GM12801 (cell line): Measurements from ENCODE around the gene SLC17A9.

Source experiments
- TF ChIP-seq, protein P1 (sequence below): IDR thresholded peaks from one replicate; pipeline ENCODE4 v1.5.1; 2011; ENCODE audit warnings: control low read depth; ENCODE audit not compliant: insufficient read length; ENCODE audit errors: extremely low read depth

Gene SLC17A9

GRCh38 chr20:62957136-62958117 is 4.9 kb downstream of the SLC17A9 start:
- TF ChIP-seq, protein P1, sequence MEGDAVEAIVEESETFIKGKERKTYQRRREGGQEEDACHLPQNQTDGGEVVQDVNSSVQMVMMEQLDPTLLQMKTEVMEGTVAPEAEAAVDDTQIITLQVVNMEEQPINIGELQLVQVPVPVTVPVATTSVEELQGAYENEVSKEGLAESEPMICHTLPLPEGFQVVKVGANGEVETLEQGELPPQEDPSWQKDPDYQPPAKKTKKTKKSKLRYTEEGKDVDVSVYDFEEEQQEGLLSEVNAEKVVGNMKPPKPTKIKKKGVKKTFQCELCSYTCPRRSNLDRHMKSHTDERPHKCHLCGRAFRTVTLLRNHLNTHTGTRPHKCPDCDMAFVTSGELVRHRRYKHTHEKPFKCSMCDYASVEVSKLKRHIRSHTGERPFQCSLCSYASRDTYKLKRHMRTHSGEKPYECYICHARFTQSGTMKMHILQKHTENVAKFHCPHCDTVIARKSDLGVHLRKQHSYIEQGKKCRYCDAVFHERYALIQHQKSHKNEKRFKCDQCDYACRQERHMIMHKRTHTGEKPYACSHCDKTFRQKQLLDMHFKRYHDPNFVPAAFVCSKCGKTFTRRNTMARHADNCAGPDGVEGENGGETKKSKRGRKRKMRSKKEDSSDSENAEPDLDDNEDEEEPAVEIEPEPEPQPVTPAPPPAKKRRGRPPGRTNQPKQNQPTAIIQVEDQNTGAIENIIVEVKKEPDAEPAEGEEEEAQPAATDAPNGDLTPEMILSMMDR = no peak

- TF ChIP-seq, protein P1 = no peak
Observed at GRCh38 chr20:62958388-62959100, 6.0 kb downstream of the SLC17A9 start.

DNA sequence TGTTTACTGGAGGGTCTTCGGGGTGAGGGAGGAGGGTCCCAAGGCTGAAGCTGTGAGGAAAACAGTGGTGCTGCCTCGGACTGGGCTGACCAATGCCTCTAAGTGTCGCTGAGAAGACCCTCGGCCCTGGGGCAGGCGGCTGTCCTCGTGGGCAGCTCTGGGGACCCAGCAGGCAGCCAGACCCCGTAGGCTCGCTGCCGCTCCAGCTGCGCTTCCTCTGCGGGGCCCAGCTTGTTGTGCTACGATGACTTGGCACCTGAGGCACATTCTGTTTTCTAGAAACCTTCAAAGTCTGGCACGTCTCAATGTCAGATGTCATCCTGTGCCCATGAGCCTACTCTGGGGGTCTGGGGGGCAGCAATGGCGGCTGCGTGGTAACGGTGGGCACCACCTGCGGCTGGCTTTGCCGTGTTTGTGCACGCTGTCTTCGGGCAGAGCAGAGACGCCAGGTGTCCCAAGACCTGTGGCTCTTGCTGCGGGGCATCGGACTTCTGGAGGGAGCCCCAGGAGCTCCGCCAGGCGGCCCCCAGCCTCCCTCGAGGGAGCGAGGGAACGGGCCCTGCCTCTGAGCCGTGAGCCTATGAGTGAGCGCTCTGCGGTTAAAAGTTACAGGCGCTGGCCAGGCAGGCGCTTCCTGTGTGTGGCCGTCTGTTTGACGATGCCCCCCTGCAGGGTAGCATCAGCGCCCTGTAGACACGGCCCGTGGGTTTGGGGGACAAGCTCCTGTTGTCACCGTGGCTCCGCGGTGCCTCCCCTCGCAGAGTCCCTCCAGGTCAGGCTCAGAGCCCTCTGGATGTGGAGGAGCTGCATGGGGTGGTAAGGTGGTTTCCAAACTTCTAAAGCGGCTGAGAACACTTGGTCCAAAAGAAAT is 6.8 kb downstream of the SLC17A9 start:
- TF ChIP-seq, protein P1 = no peak

GRCh38 chr20:62959998-62960436 is 7.5 kb downstream of the SLC17A9 start:
- TF ChIP-seq, protein P1 = no peak

DNA sequence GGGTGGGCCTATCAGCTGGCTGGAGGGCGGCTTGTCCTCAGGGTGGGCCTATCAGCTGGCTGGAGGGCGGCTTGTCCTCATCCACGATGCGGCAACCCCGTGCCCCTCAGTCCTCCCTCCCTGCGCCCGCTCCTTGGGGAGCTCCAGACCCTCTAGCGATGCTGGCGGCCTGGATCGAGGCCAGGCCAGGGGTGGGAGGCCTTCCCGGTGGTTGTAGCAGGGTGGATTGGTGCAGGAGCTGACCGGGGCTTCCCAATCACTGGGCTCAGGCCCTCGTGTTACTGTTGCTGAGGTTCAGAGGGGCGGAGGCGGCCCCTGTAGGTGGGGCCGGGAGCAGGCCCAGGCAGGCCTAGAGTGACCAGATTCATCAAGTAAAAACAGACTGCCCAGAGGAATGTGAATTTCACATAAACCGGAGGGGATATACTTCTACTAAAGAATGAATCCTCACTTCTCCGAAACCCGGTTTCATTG is 8.8 kb downstream of the SLC17A9 start:
- TF ChIP-seq, protein P1 = no peak

- TF ChIP-seq, protein P1 = no peak
Observed at GRCh38 chr20:62961799-62962198, 9.3 kb downstream of the SLC17A9 start.
